Neural progenitor cell (in vitro differentiated cells): Measurements from ENCODE around the gene MEF2D. TPM values are rescaled to one million over a fixed set of nuclear protein-coding genes. Genes with fewer than 3 reads are reported as not detected.

Source experiments
- DNase-seq: peaks from one replicate; pipeline ENCODE4 v3.0.0-alpha.2; 2016; ENCODE audit warnings: low spot score
- H2AFZ ChIP-seq: fragments of 200-600 bp; sonication (generic); replicated peaks from 2 replicates; pipeline ENCODE4 v1.6.1; 2016; ENCODE audit warnings: antibody characterized with exemption
- H3F3A ChIP-seq: fragments of 200-600 bp; sonication (generic); 2 replicates; pipeline ENCODE4 v1.6.1; 2016; ENCODE audit warnings: antibody characterized with exemption, low read depth
- H3K27ac ChIP-seq: fragments of 200-600 bp; sonication (generic); 2 replicates; pipeline ENCODE4 v1.5.1; 2016; ENCODE audit warnings: mild to moderate bottlenecking
- H3K27me3 ChIP-seq: fragments of 200-600 bp; sonication (generic); 2 replicates; pipeline ENCODE4 v1.6.1; 2016; ENCODE audit warnings: mild to moderate bottlenecking, moderate library complexity
- H3K36me3 ChIP-seq: fragments of 200-600 bp; sonication (generic); 2 replicates; pipeline ENCODE4 v1.5.1; 2016
- H3K4me1 ChIP-seq: fragments of 200-600 bp; sonication (generic); 2 replicates; pipeline ENCODE4 v1.6.1; 2016; ENCODE audit warnings: mixed run types
- H3K4me2 ChIP-seq: fragments of 200-600 bp; sonication (generic); 2 replicates; pipeline ENCODE4 v1.6.1; 2016
- H3K4me3 ChIP-seq: fragments of 200-600 bp; sonication (generic); 2 replicates; pipeline ENCODE4 v1.5.1; 2016
- H3K79me2 ChIP-seq: fragments of 200-600 bp; sonication (generic); 2 replicates; pipeline ENCODE4 v1.6.1; 2016; ENCODE audit warnings: low read depth
- H3K9ac ChIP-seq: fragments of 200-600 bp; sonication (generic); 2 replicates; pipeline ENCODE4 v1.6.1; 2016
- H3K9me3 ChIP-seq: fragments of 200-600 bp; sonication (generic); 2 replicates; pipeline ENCODE4 v1.5.1; 2016; ENCODE audit warnings: low read depth
- H4K20me1 ChIP-seq: fragments of 200-600 bp; sonication (generic); 2 replicates; pipeline ENCODE4 v1.6.1; 2016; ENCODE audit warnings: low read depth
- H3K27ac Mint-ChIP-seq: 3 replicates; pipeline ENCODE4 v1.8.0; 2021; ENCODE audit warnings: mixed read lengths
- H3K27me3 Mint-ChIP-seq: 2 replicates; pipeline ENCODE4 v1.8.0; 2022; ENCODE audit warnings: low read depth, mild to moderate bottlenecking, inconsistent platforms, moderate library complexity, mixed read lengths; ENCODE audit not compliant: insufficient read depth
- H3K36me3 Mint-ChIP-seq: 3 replicates; pipeline ENCODE4 v1.8.0; 2021; ENCODE audit warnings: mixed read lengths
- H3K4me1 Mint-ChIP-seq: 3 replicates; pipeline ENCODE4 v1.8.0; 2021; ENCODE audit warnings: mixed read lengths
- H3K4me3 Mint-ChIP-seq: 3 replicates; pipeline ENCODE4 v1.8.0; 2021; ENCODE audit warnings: mild to moderate bottlenecking, moderate library complexity, mixed read lengths
- H3K9me3 Mint-ChIP-seq: 3 replicates; pipeline ENCODE4 v1.8.0; 2020; ENCODE audit warnings: mixed read lengths
- CTCF ChIP-seq: fragments of 200-600 bp; sonication (generic); IDR thresholded peaks from 2 replicates; pipeline ENCODE4 v1.5.1; 2017; ENCODE audit warnings: antibody characterized with exemption, mild to moderate bottlenecking
- EZH2 ChIP-seq: fragments of 200-600 bp; sonication (generic); IDR thresholded peaks from 2 replicates; pipeline ENCODE4 v1.6.1; 2017; ENCODE audit warnings: antibody characterized with exemption, mild to moderate bottlenecking, moderate library complexity
- EZH2phosphoT487 ChIP-seq: fragments of 200-600 bp; sonication (generic); IDR thresholded peaks from 2 replicates; pipeline ENCODE4 v1.6.1; 2017; ENCODE audit warnings: antibody characterized with exemption
- total RNA-seq: library from RNA; depleted of rRNA; stranded (reverse); fragments of >200 nt; gene quantifications from 2 replicates; pipeline ENCODE4 v1.2.3, GENCODE V29; 2015; ENCODE audit warnings: low replicate concordance

MEF2D gene
- total RNA-seq, 1 donor from 2014 or later: 1.8 TPM

DNA sequence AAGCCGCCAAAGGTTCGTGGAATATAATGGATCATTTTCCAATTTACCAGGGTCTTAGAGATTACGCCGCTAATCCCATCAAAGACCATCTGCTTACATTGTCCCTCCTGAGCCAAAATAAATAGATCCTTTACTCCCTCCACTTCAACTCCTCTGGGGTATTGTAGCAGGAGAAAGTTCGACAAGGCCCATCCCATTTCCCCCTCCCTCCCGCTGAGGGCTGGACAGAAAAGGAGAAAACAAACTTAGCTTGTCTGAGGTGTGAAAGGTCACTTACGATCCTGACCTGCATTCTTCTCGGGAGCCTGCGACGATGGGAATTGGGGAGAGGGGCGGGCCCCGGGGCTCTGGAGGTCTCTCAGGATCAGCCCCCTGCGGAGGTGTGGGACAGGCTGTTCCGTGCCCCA is 60.8 kb downstream of the MEF2D start:
- peak; percentile 96 for DNase-seq
- peaks cover 91% of the 10 kb centered on the region for H4K20me1 ChIP-seq
- H3K27me3 Mint-ChIP-seq: peaks cover 76% of the 10 kb centered on the region
- peaks cover 47% of the 10 kb centered on the region for H3K4me1 Mint-ChIP-seq
- TF ChIP-seq EZH2phosphoT487 (peak; percentile 100), EZH2 (no peak)
- no peaks in the 10 kb centered on the region for H3K79me2 ChIP-seq
- no peaks in the 10 kb centered on the region for H3K36me3 ChIP-seq
- H3K4me2 ChIP-seq: peak overlapping the region; percentile 70
- H2AFZ ChIP-seq: no peak overlapping the region
- H3K9me3 Mint-ChIP-seq: peaks cover 2% of the 10 kb centered on the region
- no peak overlapping the region for H3K9ac ChIP-seq
- H3K27me3 ChIP-seq: peaks cover 100% of the 10 kb centered on the region
- no peak overlapping the region for H3K27ac Mint-ChIP-seq
- H3K9me3 ChIP-seq: no peaks in the 10 kb centered on the region
- H3F3A ChIP-seq: peaks cover 50% of the 10 kb centered on the region
- H3K4me3 Mint-ChIP-seq: peak overlapping the region; percentile 58
- no peak overlapping the region for H3K4me3 ChIP-seq
- H3K27ac ChIP-seq: no peak overlapping the region
- H3K36me3 Mint-ChIP-seq: no peaks in the 10 kb centered on the region
- peaks cover 31% of the 10 kb centered on the region for H3K4me1 ChIP-seq

- Histone ChIP-seq H3K4me2 (peak overlapping the region; percentile 70), H3K27ac (no peak overlapping the region), H4K20me1 (peaks cover 91% of the 10 kb centered on the region), H3K9me3 (no peaks in the 10 kb centered on the region), H3K27me3 (peaks cover 100% of the 10 kb centered on the region), H2AFZ (no peak overlapping the region), H3K9ac (no peak overlapping the region), H3K36me3 (no peaks in the 10 kb centered on the region), H3K79me2 (no peaks in the 10 kb centered on the region), H3K4me1 (peaks cover 31% of the 10 kb centered on the region), H3K4me3 (peak overlapping the region; percentile 9), H3F3A (peaks cover 50% of the 10 kb centered on the region)
- H3K27me3 Mint-ChIP-seq: peaks cover 78% of the 10 kb centered on the region
- H3K36me3 Mint-ChIP-seq: no peaks in the 10 kb centered on the region
- H3K27ac Mint-ChIP-seq: no peak overlapping the region
- H3K9me3 Mint-ChIP-seq: peaks cover 2% of the 10 kb centered on the region
- H3K4me3 Mint-ChIP-seq: no peak overlapping the region
- peaks cover 46% of the 10 kb centered on the region for H3K4me1 Mint-ChIP-seq
- no peak for TF ChIP-seq EZH2
- no peak for TF ChIP-seq EZH2phosphoT487
- TF ChIP-seq CTCF: no peak
- no peak for DNase-seq
Measured at GRCh38 chr1:156439036-156439776, 61.4 kb downstream of the MEF2D start.

DNA sequence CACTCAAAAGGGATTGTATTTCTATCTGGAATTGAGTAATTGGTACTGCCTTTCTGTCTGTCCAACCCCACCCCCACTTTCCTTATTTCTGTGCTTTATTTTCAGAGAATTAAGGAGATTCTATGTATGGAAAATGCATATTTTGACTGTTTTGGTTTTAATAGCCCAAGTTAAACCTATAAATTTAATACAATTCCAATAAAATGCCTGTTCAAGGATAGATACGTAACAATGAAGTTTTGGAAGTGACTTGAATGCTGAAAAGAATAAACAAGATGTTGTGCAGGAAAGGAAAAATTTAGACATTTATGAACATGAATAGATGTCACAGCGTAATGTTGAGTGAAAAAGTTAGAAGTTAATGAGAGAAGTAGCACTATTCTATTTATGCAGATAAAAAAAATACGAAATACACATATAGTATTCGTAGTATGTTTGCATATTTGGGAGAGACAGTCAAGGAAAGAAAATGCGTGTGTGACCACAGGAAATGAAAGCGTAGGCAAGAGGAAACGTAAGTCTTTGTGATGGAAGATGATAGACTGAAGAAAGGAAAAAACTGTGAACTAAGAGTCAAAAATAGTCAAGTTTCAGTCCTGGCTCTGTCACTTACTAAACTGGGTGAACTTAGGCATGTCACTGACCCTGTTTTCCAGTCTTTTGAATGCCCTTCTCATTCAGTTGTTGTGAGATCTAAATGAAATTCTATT is 62.1 kb downstream of the MEF2D start:
- Mint-ChIP-seq H3K27me3 (peaks cover 79% of the 10 kb centered on the region), H3K4me3 (no peak overlapping the region), H3K27ac (no peak overlapping the region), H3K36me3 (no peaks in the 10 kb centered on the region), H3K4me1 (peaks cover 45% of the 10 kb centered on the region), H3K9me3 (peaks cover 2% of the 10 kb centered on the region)
- peaks cover 100% of the 10 kb centered on the region for H3K27me3 ChIP-seq
- H3K4me1 ChIP-seq: peaks cover 31% of the 10 kb centered on the region
- no peak overlapping the region for H3K4me3 ChIP-seq
- TF ChIP-seq CTCF (no peak), EZH2 (no peak), EZH2phosphoT487 (no peak)
- no peaks in the 10 kb centered on the region for H3K36me3 ChIP-seq
- no peaks in the 10 kb centered on the region for H3K9me3 ChIP-seq
- peaks cover 47% of the 10 kb centered on the region for H3F3A ChIP-seq
- H3K27ac ChIP-seq: no peak overlapping the region
- no peak overlapping the region for H2AFZ ChIP-seq
- H3K4me2 ChIP-seq: peak overlapping the region; percentile 70
- no peaks in the 10 kb centered on the region for H3K79me2 ChIP-seq
- peaks cover 91% of the 10 kb centered on the region for H4K20me1 ChIP-seq
- H3K9ac ChIP-seq: no peak overlapping the region
- DNase-seq: no peak
